Iris pigment epithelial cell (primary cell): ENCODE results near the gene IRS2.

Source experiments
- DNase-seq: peaks from one replicate; pipeline ENCODE4 v3.0.0-alpha.2; 2011; ENCODE audit warnings: low read depth

IRS2 gene

GRCh38 chr13:109807345-109807744 is 21.0 kb upstream of the IRS2 start:
- no peak for DNase-seq

- peak; percentile 10 for DNase-seq
Measured at GRCh38 chr13:109804654-109805053, 18.3 kb upstream of the IRS2 start.

GRCh38 chr13:109803825-109804224 is 17.4 kb upstream of the IRS2 start:
- DNase-seq = no peak

GRCh38 chr13:109802936-109803335 is 16.6 kb upstream of the IRS2 start:
- no peak for DNase-seq

GRCh38 chr13:109795011-109795410 is 8.6 kb upstream of the IRS2 start:
- DNase-seq = no peak

GRCh38 chr13:109794095-109794494 is 7.7 kb upstream of the IRS2 start:
- no peak for DNase-seq

GRCh38 chr13:109792416-109793059 is 6.2 kb upstream of the IRS2 start:
- DNase-seq = no peak

- DNase-seq = peak; percentile 67
Measured at GRCh38 chr13:109790942-109791605, 4.7 kb upstream of the IRS2 start.

- DNase-seq = peak; percentile 83
Measured at GRCh38 chr13:109790086-109790485, 3.7 kb upstream of the IRS2 start.

GRCh38 chr13:109789262-109789661 is 2.9 kb upstream of the IRS2 start:
- no peak for DNase-seq

- no peak for DNase-seq
Measured at GRCh38 chr13:109788372-109789111, 2.2 kb upstream of the IRS2 start.

- DNase-seq = peak; percentile 64
Measured at GRCh38 chr13:109787135-109787954, 962 bp upstream of the IRS2 start.

GRCh38 chr13:109785892-109786450 is 412 bp downstream of the IRS2 start:
- DNase-seq = no peak

- DNase-seq = peak; percentile 84
Measured at GRCh38 chr13:109785141-109785891, 1.1 kb downstream of the IRS2 start.

- peak; percentile 78 for DNase-seq
Measured at GRCh38 chr13:109784590-109785140, 1.7 kb downstream of the IRS2 start.

- no peak for DNase-seq
Measured at GRCh38 chr13:109783815-109784589, 2.4 kb downstream of the IRS2 start.

- no peak for DNase-seq
Measured at GRCh38 chr13:109783447-109783814, 3.0 kb downstream of the IRS2 start.

- no peak for DNase-seq
Measured at GRCh38 chr13:109782823-109783431, 3.5 kb downstream of the IRS2 start.

GRCh38 chr13:109782066-109782822 is 4.1 kb downstream of the IRS2 start:
- DNase-seq = no peak
